Measurements from ENCODE around the gene SREBF1. TPM values are rescaled to one million over a fixed set of nuclear protein-coding genes. Genes with fewer than 3 reads are reported as not detected.

Gene SREBF1
- total RNA-seq, 3 donors from 2014 or later (not counting 1 experiment from before 2014, with no cell fraction given) = 80.7 to 208 (median 119) TPM

- Mint-ChIP-seq H3K9me3 (no peaks in the 10 kb centered on the region), H3K27ac (no peak overlapping the region), H3K27me3 (ENCODE audit: low read depth in 2 of 2) (no peaks in the 10 kb centered on the region), H3K36me3 (peaks cover 5% of the 10 kb centered on the region), H3K4me1 (no peaks in the 10 kb centered on the region), H3K4me3 (no peak overlapping the region)
- H3K27ac ChIP-seq (ENCODE audit: low read length) = no peak overlapping the region
- no peak for TF ChIP-seq CTCF (IDR thresholded peaks at IDR 0.05)
- H3K9me3 ChIP-seq (ENCODE audit: control insufficient read depth, insufficient read depth, low read length) = no peaks in the 10 kb centered on the region
- no peaks in the 10 kb centered on the region for H3K27me3 ChIP-seq (ENCODE audit: control insufficient read depth, insufficient read depth, low read length)
- WGBS (ENCODE audit: insufficient coverage) = 78% methylated on average over 6 of the region's 6 CpGs
- intact Hi-C loops (cut with micrococcal nuclease) = no loop called here
- ATAC-seq (no peak), DNase-seq (no peak)
- H3K4me3 ChIP-seq (ENCODE audit: low read length) = no peak overlapping the region
- H3K4me1 ChIP-seq (ENCODE audit: control insufficient read depth, insufficient read depth, low read length) = no peaks in the 10 kb centered on the region
- H3K36me3 ChIP-seq (ENCODE audit: control insufficient read depth, insufficient read depth, low read length) = peaks cover 20% of the 10 kb centered on the region
Measured at GRCh38 chr17:17870247-17870646, 33.5 kb upstream of the SREBF1 start.

- no peak overlapping the region for H3K27ac ChIP-seq (ENCODE audit: low read length)
- intact Hi-C loops (cut with micrococcal nuclease) = no loop called here
- no peaks in the 10 kb centered on the region for H3K9me3 ChIP-seq (ENCODE audit: control insufficient read depth, insufficient read depth, low read length)
- DNase-seq (no peak), ATAC-seq (no peak)
- Mint-ChIP-seq H3K36me3 (peaks cover 5% of the 10 kb centered on the region), H3K9me3 (no peaks in the 10 kb centered on the region), H3K27me3 (ENCODE audit: low read depth in 2 of 2) (no peaks in the 10 kb centered on the region), H3K4me3 (no peak overlapping the region), H3K4me1 (no peaks in the 10 kb centered on the region), H3K27ac (no peak overlapping the region)
- no peaks in the 10 kb centered on the region for H3K27me3 ChIP-seq (ENCODE audit: control insufficient read depth, insufficient read depth, low read length)
- TF ChIP-seq CTCF (IDR thresholded peaks at IDR 0.05) = no peak
- H3K36me3 ChIP-seq (ENCODE audit: control insufficient read depth, insufficient read depth, low read length) = peaks cover 20% of the 10 kb centered on the region
- WGBS (ENCODE audit: insufficient coverage) = 89% methylated on average over 18 of the region's 18 CpGs
- no peaks in the 10 kb centered on the region for H3K4me1 ChIP-seq (ENCODE audit: control insufficient read depth, insufficient read depth, low read length)
- no peak overlapping the region for H3K4me3 ChIP-seq (ENCODE audit: low read length)
Measured at GRCh38 chr17:17868641-17869522, 32.1 kb upstream of the SREBF1 start.

GRCh38 chr17:17866897-17867296 is 30.1 kb upstream of the SREBF1 start:
- Mint-ChIP-seq H3K27ac (no peak overlapping the region), H3K4me1 (peaks cover 0 to 6% of the 10 kb centered on the region in 2 donors), H3K9me3 (no peaks in the 10 kb centered on the region), H3K4me3 (no peak overlapping the region), H3K36me3 (peaks cover 5% of the 10 kb centered on the region), H3K27me3 (ENCODE audit: low read depth in 2 of 2) (no peaks in the 10 kb centered on the region)
- WGBS (ENCODE audit: insufficient coverage) = 99% methylated on average over 4 of the region's 4 CpGs
- intact Hi-C loops (cut with micrococcal nuclease) = no loop called here
- Histone ChIP-seq H3K4me1 (ENCODE audit: control insufficient read depth, insufficient read depth, low read length) (peaks cover 8% of the 10 kb centered on the region), H3K9me3 (ENCODE audit: control insufficient read depth, insufficient read depth, low read length) (no peaks in the 10 kb centered on the region), H3K36me3 (ENCODE audit: control insufficient read depth, insufficient read depth, low read length) (peaks cover 20% of the 10 kb centered on the region), H3K4me3 (ENCODE audit: low read length) (no peak overlapping the region), H3K27ac (ENCODE audit: low read length) (no peak overlapping the region), H3K27me3 (ENCODE audit: control insufficient read depth, insufficient read depth, low read length) (no peaks in the 10 kb centered on the region)
- DNase-seq = no peak
- TF ChIP-seq CTCF (IDR thresholded peaks at IDR 0.05) = no peak
- no peak for ATAC-seq

Measured in natural killer cell (primary cell).